Measurements from ENCODE around the gene SAMD11.

GRCh38 chr1:932173-932510, 8.4 kb downstream of the SAMD11 start:
- TF ChIP-seq CTCF (IDR thresholded peaks at IDR 0.05; ENCODE audit: low read length) = no peak
- TF ChIP-seq EZH2 (optimal IDR thresholded peaks at IDR 0.05; ENCODE audit: low read depth, low read length) = no peak
- TF ChIP-seq EZH2phosphoT487 (IDR thresholded peaks at IDR 0.05; ENCODE audit: low read length) = no peak
